GM19452 (cell line): Measurements from ENCODE around the gene TAGLN2.
"Not testable (repeated sequence)": the region's sequence is repeated elsewhere in the genome, so short reads cannot be mapped to it uniquely, and the experiment has no call there.

Experiments used
- ATAC-seq: cut with Tn5 transposase; IDR thresholded peaks from one replicate; pipeline ENCODE4 v1.9.1; 2021; ENCODE audit not compliant: unreplicated experiment

TAGLN2 gene

DNA sequence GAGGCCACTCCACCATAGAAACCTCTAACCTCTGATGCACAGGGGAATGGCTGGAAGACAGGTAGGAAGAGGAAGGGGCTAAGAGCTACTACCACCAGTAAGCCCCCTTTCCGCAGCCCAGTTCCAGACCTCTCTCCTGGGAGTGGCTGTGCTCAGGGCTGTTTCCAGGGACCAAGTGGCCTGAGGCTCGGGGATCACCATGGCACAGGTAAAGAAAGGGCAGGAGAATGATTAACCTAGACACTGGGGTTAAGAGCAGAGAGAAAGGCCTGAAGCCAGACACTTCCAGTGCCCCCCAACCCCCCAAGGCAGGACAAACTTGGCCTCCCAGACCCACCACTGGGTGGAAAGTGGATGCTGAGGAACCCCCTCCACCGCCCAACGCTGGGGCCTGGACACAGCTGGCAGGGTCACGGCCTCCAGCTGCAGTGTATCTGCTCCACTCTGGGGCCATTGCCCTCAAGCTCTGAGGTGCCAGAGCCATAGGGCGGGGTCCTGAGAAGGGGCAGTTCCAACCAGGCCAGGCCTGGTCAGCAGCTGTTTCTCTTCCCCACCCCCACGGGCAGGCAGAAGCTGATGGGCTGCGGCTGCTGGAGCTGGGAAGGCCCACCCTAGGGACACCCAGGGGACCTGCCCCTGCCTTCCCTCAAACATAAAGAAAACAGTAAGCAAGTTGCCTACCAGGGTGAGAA is 2.6 kb downstream of the TAGLN2 start:
- no peak for ATAC-seq

DNA sequence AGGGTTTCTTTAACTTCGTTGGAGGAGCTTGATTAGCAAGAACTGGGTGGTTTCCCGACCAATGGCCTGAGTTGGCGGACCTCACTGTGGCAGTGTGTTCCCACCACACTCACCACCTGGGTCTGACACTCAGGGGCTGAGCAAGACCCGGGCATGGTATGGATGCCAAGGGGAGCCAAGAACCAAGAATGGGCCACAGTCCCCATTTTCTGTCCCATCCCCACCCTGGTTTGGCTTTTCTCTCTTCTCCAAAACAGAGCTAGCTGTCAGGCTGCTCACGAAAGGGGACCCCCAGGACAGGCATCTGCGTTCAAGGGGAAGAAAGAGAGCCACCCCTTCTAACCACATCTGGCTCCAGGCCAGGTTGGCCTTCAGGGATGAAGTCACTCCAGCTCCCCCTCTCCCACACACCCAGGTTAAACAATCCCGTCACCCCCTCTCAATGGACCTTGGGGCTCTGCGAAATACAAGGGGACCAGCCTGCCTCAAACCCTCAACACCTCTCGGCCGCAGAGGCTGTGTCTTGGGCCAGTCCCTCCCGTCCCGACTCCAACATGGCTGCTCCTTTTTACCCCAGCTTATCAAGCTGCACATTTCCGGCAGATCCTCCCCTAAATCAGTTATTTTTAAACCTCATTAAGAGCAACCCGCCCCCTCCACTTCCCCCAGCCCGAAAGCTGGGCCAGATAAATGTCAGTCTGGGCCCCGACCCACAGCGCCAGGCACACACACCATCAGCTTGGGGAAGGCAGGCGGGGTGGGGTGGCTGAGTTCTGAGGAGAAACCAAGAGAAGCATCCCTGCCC is 3.4 kb downstream of the TAGLN2 start:
- no peak for ATAC-seq

DNA sequence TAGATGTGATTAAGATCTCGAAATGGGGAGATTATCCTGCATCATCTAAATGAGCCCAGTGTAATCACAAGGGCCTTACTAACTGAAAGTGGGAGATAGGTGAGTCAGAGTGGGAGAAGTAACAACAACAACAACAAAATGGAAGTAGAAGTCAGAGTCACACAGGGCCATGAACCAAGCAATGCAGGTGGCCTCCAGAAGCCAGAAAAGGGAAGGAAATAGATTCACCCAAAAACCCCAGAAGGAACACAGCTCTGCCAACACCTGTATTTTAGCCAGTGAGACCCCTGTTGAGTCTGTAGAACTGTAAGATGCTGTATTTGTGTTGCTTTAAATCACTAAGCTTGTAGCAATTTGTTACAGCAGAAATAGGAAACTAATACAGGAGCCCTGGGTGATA is 4.1 kb downstream of the TAGLN2 start:
- no peak for ATAC-seq

DNA sequence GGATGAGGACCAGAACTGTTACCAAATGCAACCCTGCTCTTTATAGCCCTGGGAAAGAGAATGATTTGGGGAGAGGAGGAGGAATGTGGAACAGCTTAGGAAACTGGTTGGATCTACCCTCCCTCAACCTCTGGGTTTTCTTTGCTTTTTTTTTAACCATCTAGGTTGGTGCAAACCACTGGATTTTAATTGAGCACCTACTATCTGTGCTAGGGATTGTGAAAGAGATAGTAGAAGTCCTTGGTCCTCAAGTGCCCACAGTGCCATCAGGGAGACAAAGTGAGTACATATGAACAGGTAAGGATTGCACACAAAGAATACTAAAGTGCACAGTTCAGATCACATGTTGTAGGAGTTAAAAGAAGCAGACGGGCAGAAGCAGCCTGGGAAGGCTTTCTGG is 4.7 kb downstream of the TAGLN2 start:
- no peak for ATAC-seq

DNA sequence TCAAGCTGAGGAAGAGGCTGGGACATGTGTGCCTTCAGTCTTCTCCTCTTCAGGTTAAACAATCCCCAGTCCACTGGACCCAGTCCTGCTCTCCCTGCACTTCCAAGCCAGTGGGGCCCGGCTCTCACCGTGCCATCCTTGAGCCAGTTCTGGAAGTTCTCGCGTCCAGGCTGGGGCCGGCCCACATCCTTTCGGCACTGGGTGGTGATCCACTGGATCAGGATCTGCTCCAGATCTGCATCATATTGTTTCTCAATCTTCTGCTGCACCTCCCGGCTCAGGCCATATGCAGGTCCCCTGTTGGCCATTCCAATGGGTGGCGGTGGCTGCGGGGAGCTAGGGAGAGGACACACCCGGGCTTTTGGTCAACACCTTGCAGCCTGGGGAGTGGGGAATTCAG is 5.1 kb downstream of the TAGLN2 start:
- ATAC-seq: no peak

DNA sequence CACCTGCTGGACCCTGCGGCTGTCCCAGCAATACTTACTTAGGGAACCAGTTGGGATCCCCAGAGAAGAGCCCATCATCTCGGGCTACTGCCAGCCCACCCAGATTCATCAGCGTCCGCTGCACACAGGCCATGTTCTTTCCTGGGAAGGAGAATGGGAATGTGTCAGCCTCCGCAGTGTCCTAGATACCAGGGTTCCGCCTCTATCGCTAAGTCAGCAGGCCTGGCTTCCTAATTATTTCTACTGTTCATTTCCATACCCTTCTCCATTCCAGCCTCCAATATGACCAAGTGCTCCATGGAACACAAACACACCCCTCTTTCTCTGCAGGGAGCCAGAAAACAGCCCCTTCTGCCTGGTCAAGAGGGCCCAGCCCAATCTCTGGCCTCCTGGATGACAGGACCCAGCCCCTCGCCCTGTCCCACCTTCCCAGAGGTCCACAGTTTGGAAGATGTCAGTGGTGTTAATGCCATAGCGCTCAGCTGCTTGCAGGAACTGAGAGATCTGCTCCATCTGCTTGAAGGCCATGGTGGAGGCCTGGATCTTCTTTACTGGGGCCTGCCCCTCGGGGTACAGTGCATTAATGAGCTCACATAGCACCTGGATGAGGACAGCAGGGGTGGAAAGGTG is 6.0 kb downstream of the TAGLN2 start:
- ATAC-seq: no peak

DNA sequence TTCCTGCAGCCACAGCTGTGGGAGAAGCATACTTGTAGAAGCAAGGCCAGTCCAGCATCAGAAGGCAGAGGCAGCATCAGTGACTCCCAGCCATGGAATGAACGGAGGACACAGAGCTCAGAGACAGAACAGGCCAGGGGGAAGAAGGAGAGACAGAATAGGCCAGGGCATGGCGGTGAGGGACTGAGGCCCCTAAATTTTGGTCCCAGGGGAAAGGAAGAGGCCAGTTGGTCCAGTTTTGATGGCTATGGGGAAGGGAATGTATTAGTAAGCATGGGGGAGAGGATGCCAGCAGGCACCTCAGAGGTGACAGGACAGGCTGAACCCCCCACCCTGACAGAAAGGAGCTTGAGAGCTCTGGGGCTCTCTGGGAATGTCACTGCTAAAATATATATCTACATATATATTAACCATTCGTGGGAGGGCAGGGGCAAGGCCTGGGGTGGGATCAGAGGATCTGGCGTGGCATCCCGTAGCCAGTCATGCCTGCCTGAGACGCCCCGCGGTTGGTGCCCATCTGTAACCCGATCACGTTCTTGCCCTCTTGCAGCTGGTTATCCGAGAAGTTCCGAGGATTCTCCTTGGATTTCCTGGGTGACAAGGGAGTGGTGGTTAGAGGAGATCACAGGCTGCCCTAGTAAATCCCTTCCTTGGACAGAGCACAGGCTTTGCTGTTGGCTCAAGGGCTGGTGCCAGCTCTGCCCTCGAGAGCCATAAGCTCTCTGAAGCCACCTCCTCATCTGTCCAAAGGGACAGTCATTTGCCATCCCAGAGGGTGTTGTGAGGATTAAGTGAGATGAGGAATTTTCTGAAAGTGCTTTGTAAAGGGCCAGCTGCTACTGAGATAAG is 6.7 kb downstream of the TAGLN2 start:
- ATAC-seq: no peak

DNA sequence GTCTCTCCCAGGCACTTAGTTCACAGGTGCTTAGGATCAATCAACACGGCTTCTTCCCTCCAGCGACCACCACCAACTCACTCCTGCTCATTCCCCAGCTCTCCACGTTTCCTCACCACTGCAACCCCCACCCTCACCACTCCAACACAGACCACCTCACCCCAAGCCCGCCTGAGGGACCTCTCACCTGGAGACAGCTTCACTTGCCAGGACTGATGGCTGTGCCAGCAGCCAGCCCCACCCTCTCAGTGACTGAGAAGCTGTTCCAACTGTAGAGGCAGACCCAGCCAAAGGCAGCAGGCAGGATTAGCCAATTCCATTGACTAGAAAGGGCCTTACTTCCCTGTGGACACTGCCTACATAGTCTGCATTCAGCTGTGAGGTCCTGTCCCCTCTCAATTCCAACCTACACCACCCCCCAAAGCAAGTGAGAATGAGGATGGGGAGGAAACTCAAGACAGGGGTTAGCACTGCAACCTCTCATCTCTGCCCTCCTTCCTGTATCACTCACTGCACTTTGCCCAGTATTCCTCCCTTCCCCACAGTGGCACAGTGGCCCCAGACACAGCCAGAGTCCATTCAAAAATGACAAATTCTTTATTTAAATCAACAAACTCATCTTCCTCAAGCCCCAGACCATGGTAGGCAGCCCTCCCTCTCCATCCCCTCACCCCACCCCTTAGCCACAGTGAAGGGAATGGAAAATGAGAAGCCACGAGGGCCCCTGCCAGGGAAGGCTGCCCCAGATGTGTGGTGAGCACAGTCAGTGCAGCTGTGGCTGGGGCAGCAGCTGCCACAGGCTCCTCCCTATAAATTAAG is 7.6 kb downstream of the TAGLN2 start:
- ATAC-seq: no peak

DNA sequence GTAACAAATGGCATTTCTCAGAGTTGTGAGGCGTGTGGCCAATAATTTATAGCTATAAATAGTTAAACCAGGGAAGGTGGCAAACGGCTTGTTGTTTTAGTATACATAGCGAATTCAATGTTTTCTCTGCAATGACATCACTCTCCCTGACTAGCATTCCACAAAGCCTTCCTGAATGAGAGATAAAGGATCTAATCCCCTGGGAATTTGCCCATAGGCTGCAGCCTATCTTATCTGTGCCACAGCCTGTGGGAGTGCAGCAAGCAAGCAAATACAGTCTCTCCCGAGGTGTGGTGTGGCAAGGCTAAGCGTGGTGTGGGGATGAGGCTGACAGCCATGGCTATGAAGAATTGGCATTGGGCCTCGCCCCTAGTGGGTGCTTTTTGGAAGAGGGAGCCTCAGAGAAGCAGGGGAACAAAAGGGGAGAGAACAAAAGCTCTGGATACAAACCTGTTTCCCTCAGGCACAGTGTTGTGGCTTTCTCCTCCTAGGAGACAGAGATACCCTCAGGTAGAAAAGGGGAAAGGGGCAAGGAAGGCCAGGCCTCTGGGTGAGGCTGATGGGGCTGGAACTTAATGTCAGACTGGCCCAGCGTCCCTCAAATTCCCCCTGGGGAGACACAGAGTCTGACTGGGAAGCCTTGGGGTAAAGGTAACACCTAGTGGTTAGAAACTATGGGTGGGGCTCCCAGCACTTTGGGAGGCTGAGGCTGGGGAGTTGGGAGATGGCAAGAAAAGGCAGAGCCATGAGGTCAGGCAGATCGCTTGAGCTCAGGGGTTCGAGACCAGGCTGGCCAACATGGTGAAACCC is 8.9 kb downstream of the TAGLN2 start:
- no peak for ATAC-seq

DNA sequence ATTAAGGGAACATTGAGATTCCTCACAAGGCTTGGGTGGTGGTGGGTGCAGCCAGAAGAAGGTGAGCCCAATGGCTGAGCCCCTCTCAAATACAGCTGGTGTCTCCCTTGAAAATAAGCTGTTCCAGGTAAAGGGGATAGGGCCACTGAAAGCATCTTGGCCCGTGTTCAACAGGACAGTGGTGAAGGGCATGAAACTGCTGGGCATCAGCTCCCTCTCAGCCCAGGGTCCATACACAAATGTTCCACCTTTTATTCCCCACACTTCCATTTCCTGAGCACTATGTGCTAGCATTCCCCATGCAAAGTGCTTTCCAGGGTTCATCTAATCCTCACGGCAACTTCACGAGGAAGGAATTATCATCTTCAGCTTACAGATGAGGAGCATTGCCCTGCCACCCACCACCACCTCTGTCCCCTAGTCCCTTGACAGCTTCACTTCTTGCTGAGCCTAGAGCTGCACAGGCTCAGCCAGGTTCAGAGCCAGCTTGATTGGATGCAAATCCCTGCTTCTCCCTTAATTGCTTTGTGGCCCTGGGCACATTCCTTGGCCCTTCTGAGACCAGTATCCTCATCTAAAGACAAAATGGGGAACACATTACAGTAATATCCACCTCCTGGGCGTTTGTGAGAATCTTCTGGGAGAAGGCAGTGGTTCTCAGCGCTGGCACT is 9.6 kb downstream of the TAGLN2 start:
- ATAC-seq: no peak

DNA sequence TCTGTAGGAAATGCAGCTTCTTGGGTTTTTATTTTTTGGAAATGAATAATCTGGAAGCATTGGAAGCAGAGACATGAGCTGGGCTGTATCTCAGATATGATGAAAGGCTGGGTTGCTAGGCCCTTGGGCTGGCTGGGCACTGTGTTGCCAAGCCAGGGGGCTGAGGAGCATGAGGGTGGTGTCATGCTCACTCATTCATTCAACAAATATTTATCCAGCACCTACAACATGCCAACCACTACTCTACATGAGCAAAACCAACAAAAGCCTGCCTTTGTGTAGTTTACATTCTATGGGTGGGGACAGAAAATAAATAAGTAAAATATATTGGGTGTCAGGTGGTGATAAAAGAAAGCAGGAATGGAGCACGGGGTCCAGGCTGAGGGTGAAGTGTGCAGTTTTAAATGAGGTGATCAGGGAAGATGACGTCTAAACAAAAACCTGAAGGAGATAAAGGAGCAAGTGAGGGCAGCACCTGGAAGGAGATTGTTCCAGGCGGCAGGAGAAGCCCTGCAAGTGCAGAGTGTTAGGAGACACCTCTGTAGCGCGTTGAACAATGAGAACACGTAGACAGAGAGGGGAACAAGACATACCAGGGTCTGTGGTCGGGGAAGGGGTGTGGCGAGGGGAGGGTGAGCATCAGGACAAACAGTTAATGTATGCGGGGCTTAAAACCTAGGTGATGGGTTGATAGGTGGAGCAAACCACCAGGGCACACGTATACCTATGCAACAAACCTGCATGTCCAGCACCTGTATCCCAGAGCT is 10.9 kb downstream of the TAGLN2 start:
- no peak for ATAC-seq

DNA sequence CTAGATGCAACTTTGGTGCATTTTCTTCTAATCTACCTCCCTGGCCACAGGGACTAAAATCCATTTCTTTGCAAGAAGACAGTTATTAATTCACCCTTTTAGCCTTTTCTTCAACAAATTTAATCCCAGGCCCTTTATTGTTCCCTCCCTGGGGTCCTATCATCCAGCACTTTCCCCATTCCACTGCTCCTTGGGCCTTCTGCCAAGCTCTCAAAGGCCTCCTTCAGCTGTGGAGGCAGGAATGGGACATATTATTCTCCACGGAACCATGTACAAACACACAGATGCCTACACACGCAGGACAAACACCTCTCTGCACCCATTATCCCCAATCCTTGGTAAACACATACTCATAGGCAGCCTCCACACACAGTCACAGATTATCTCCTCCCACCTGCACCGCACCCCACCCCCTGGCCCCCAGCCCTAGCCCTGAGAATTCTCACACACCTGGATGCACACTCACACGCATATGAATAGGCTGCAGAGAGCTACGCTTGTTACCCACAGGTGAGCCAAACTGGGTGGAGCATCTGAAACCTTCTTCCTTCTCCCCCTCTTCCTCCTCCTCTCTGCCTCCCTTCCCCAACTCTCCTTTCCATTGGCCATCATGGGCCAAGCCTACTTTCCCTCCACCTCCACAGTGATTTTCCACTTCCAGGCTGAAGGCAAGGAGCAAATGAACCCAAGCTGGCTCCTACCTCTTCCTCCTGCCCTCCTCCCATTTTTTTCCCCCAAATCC is 11.7 kb downstream of the TAGLN2 start:
- ATAC-seq: no peak

DNA sequence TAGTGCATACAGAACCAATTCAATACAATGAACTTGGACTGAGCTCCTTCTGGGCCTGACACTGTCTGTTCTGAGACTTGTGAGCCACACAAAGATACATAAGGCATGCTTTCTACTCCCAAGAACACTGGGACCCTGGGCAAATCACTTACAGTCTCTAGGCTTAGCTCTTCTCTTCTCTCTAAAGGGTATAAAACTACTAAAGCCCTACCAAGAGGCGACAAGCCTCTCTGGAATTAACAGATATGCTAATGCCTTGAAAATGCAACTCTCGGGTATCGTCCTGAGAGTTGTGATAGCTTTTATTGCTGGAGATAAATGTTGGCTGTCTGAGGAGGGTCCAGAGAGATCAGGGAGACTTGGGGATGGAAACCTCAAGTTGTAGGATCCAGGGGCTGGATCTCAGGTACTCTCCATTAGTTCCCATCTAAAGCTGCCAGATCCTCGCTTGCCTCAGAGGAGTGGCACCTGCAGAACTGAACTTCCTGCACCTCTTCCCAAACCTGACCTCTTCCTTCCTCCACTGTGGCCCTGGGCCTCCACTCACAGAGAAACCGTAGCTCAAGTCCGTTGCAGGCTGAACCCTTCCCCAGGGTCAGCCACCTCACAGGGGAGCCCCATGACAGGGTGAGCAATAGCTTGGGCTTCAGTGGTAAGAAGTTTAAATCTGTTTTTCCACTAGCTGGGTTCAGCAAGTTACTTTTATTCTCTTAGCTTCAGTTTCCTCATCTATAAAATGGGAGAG is 13.8 kb downstream of the TAGLN2 start:
- ATAC-seq: no peak

DNA sequence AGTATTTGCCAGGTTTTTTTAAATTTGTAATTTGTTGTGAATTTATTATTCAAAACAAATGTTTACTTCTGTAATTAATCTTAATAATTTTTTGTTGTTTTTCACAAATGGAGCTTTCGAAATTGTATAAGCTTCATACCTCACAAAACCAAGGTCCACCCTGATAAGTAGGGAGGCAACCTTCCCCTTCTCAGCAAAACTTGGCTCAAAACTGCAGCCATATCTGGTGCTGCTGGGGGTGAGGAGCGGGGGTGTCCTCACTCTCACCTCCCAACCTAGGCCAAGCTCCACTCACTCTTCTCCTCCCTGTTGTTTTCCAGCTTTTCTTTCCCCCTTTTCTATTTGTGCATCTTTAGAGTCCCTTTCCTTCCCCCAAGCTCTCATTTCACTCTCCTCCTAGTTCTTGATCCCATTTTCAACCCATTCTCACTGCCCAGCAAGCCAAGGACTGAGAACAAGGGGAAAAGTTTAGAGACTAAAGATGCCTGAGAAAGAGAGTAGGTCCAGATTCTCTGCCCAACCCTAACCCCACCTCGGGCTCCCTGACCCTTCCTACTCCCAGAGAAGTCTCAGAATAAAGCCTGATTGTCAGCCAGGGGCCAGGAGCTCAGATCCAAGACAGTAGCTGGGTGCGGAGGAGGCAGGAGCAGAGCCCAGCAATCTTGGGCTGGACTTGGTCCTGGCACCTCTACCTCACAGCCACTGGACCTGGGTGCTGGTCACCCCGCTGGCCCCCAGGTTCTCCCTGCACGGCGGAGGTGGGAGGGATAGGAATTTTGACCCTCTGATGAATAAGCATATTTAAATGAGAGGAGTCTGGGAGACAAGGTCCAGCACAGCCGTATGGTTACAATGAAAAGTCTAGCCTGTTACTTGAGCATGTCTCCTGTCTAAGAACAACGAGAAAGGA is 17.0 kb downstream of the TAGLN2 start:
- ATAC-seq: no peak

DNA sequence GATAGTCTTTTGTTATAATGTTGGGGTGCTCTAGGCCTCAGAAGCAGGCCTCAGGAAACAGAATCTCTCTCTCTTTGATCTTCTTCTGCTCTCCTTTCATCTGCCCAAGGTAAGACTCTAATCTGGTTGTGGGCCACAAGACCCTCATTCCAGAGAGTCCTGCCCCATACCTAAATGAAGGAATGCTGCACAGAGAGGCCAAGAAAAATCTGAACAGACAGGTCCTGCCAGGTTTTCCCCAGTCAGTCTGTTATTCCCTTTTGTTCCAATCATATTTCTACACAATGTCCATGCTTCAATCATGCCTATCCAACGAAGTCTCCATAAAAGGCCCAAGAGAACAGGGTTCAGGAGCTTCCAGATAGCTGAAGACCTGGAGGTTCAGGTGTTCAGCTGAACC is 18.3 kb downstream of the TAGLN2 start:
- ATAC-seq: no peak

DNA sequence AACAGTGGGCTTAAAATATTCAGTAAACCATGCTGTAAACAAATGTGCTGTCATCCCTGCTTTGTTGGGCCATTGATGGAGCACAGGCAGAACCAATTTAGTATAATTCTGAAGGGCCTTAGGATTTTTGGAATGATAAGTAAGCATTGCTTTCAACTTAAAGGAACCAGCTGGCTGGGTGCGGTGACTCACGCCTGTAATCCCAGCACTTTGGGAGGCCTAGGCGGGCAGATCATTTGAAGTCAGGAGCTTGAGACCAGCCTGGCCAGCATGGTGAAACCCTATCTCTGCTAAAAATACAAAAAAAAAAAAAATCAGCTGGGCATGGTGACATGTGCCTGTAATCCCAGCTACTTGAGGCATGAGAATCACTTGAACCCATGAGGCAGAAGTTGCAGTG is 21.3 kb downstream of the TAGLN2 start:
- ATAC-seq: not testable (repeated sequence)
